GM19240 (cell line): ENCODE measurements around the gene DPY19L1.
"Not testable (repeated sequence)": the region's sequence is repeated elsewhere in the genome, so short reads cannot be mapped to it uniquely, and the experiment has no call there.

ENCODE experiments used
- DNase-seq: peaks from one replicate; pipeline ENCODE4 v3.0.0; 2011; ENCODE audit warnings: low spot score; ENCODE audit not compliant: insufficient read length

The DPY19L1 gene

GRCh38 chr7:34928052-34928451 lies 109.2 kb downstream of the DPY19L1 start:
- no peak for DNase-seq

- DNase-seq: not testable (repeated sequence)
Measured at GRCh38 chr7:34920470-34920869, 116.8 kb downstream of the DPY19L1 start.

- DNase-seq: not testable (repeated sequence)
Measured at GRCh38 chr7:34919038-34919437, 118.2 kb downstream of the DPY19L1 start.

GRCh38 chr7:34918198-34918861 lies 119.0 kb downstream of the DPY19L1 start:
- not testable (repeated sequence) for DNase-seq

- DNase-seq: not testable (repeated sequence)
Measured at GRCh38 chr7:34917515-34917914, 119.8 kb downstream of the DPY19L1 start.

GRCh38 chr7:34916267-34916666 lies 121.0 kb downstream of the DPY19L1 start:
- DNase-seq: no peak

GRCh38 chr7:34912236-34912635 lies 125.0 kb downstream of the DPY19L1 start:
- DNase-seq: no peak

GRCh38 chr7:34906266-34906850 lies 130.9 kb downstream of the DPY19L1 start:
- not testable (repeated sequence) for DNase-seq

GRCh38 chr7:34904987-34905386 lies 132.3 kb downstream of the DPY19L1 start:
- DNase-seq: no peak

- not testable (repeated sequence) for DNase-seq
Measured at GRCh38 chr7:34903921-34904320, 133.4 kb downstream of the DPY19L1 start.

GRCh38 chr7:34902182-34902581 lies 135.1 kb downstream of the DPY19L1 start:
- DNase-seq: no peak

GRCh38 chr7:34900891-34901513 lies 136.3 kb downstream of the DPY19L1 start:
- DNase-seq: peak; percentile 11

GRCh38 chr7:34895202-34895601 lies 142.1 kb downstream of the DPY19L1 start:
- DNase-seq: no peak

GRCh38 chr7:34889951-34890350 lies 147.3 kb downstream of the DPY19L1 start:
- DNase-seq: no peak

- no peak for DNase-seq
Measured at GRCh38 chr7:34886856-34887255, 150.4 kb downstream of the DPY19L1 start.

- not testable (repeated sequence) for DNase-seq
Measured at GRCh38 chr7:34883855-34884254, 153.4 kb downstream of the DPY19L1 start.

- DNase-seq: no peak
Measured at GRCh38 chr7:34879871-34880270, 157.4 kb downstream of the DPY19L1 start.

GRCh38 chr7:34878944-34879735 lies 158.1 kb downstream of the DPY19L1 start:
- not testable (repeated sequence) for DNase-seq
